Vagina (tissue), 2 donors: Measurements from ENCODE around the gene MRNIP. TPM values are rescaled to one million over a fixed set of nuclear protein-coding genes. Genes with fewer than 3 reads are reported as not detected.
A peak's percentile ranks its signal among the peaks of the same experiment; 100 is the strongest.

Source experiments
- DNase-seq, 2 donors: peaks; one replicate each; pipeline ENCODE4 v3.0.0-alpha.2; 2017; ENCODE audit errors: extremely low spot score in 2 of 2
- H3K27ac ChIP-seq: fragments of 200-600 bp; sonication (generic); one replicate; pipeline ENCODE4 v1.5.1; 2019
- H3K27me3 ChIP-seq: fragments of 200-600 bp; sonication (generic); one replicate; pipeline ENCODE4 v1.5.1; 2019
- H3K36me3 ChIP-seq, 2 donors: fragments of 200-600 bp; sonication (generic); one replicate each; pipeline ENCODE4 v1.5.1; 2017 to 2019
- H3K4me1 ChIP-seq: fragments of 200-600 bp; sonication (generic); one replicate; pipeline ENCODE4 v1.5.1; 2019
- H3K4me3 ChIP-seq, 2 donors: fragments of 200-600 bp; sonication (generic); 1 replicate in 1 of 2; 2 replicates in 1 of 2; pipeline ENCODE4 v1.5.1; 2016 to 2019
- H3K9me3 ChIP-seq: fragments of 200-600 bp; sonication (generic); one replicate; pipeline ENCODE4 v1.5.1; 2019
- CTCF ChIP-seq, 3 experiments: fragments of 450-650 bp in 2 of 3; fragments of 200-600 bp in 1 of 3; sonication (generic) in 1 of 3; IDR thresholded peaks; one replicate each; pipeline ENCODE4 v1.5.1; 2017 to 2019; ENCODE audit warnings: antibody characterized with exemption in 3 of 3, mild to moderate bottlenecking in 2 of 3, moderate library complexity in 2 of 3
- POLR2A ChIP-seq, 2 donors: fragments of 450-650 bp; IDR thresholded peaks; one replicate each; pipeline ENCODE4 v1.6.1; 2017; ENCODE audit warnings: antibody characterized with exemption in 2 of 2, mild to moderate bottlenecking in 2 of 2, moderate library complexity in 2 of 2
- POLR2AphosphoS5 ChIP-seq, 2 donors: sonication (generic); formaldehyde crosslinking; IDR thresholded peaks; one replicate each; pipeline ENCODE4 v1.9.0; 2017; ENCODE audit warnings: antibody characterized with exemption in 2 of 2, mild to moderate bottlenecking in 2 of 2, low read depth in 1 of 2; ENCODE audit not compliant: insufficient read depth in 1 of 2
- intact Hi-C: fragments of 100-400 bp; cut with DNase I; formaldehyde crosslinking; loops from one replicate; pipeline ENCODE4 v1.15.1; 2023
- total RNA-seq: library from RNA; depleted of rRNA; stranded (reverse); fragments of >200 nt; gene quantifications from one replicate; pipeline ENCODE4 v1.2.3, GENCODE V29; 2016

The MRNIP gene
- total RNA-seq, 1 donor from 2014 or later = 53.8 TPM

GRCh38 chr5:179795049-179795862, 63.4 kb downstream of the MRNIP start:
- H3K4me3 ChIP-seq = peak overlapping the region; percentile 55 to 60
- peaks cover 0 to 32% of the 10 kb centered on the region in 2 donors for H3K36me3 ChIP-seq
- no peaks in the 10 kb centered on the region for H3K27me3 ChIP-seq
- no peaks in the 10 kb centered on the region for H3K9me3 ChIP-seq
- intact Hi-C loops = loop anchor here (5.0 to 10.0 kb wide), 2 partner anchors 33 to 110 kb away; partner anchors contain the start of gene CBY3
- H3K27ac ChIP-seq = peak overlapping the region; percentile 94
- peaks cover 45% of the 10 kb centered on the region for H3K4me1 ChIP-seq
- no peak for TF ChIP-seq POLR2A (IDR thresholded peaks at IDR 0.05)
- no peak for TF ChIP-seq CTCF (IDR thresholded peaks at IDR 0.05)
- no peak for TF ChIP-seq POLR2AphosphoS5 (IDR thresholded peaks at IDR 0.05; ENCODE audit: insufficient read depth in 1 of 2, low read depth in 1 of 2)
- DNase-seq = no peak

- Histone ChIP-seq H3K27ac (peak overlapping the region; percentile 94), H3K27me3 (no peaks in the 10 kb centered on the region), H3K4me3 (peak overlapping the region in 1 of 2 donors; percentile 55), H3K9me3 (no peaks in the 10 kb centered on the region), H3K36me3 (peaks cover 0 to 25% of the 10 kb centered on the region in 2 donors), H3K4me1 (peaks cover 45% of the 10 kb centered on the region)
- intact Hi-C loops = loop anchor here (10.0 kb wide), 1 partner anchor 110 kb away; the partner anchor contains the start of gene CBY3
- DNase-seq = no peak
- no peak for TF ChIP-seq POLR2A (IDR thresholded peaks at IDR 0.05)
Measured at GRCh38 chr5:179794575-179794974, 64.0 kb downstream of the MRNIP start.

GRCh38 chr5:179794171-179794570, 64.4 kb downstream of the MRNIP start:
- intact Hi-C loops = loop anchor here (10.0 kb wide), 1 partner anchor 109 kb away; the partner anchor contains the start of gene CBY3
- DNase-seq = no peak
- TF ChIP-seq POLR2AphosphoS5 (IDR thresholded peaks at IDR 0.05; ENCODE audit: insufficient read depth in 1 of 2, low read depth in 1 of 2) (no peak), CTCF (IDR thresholded peaks at IDR 0.05) (no peak), POLR2A (IDR thresholded peaks at IDR 0.05) (no peak)
- Histone ChIP-seq H3K27ac (peak overlapping the region; percentile 94), H3K4me1 (peaks cover 45% of the 10 kb centered on the region), H3K4me3 (peak overlapping the region; percentile 24 to 55), H3K9me3 (no peaks in the 10 kb centered on the region), H3K27me3 (no peaks in the 10 kb centered on the region), H3K36me3 (peaks cover 0 to 21% of the 10 kb centered on the region in 2 donors)

- Histone ChIP-seq H3K27ac (peak within 1 kb of the TSS; percentile 94), H3K4me1 (peaks cover 45% of the 10 kb centered on the region), H3K4me3 (peak within 1 kb of the TSS; percentile 24 to 55), H3K27me3 (no peaks in the 10 kb centered on the region), H3K9me3 (no peaks in the 10 kb centered on the region), H3K36me3 (peaks cover 0 to 15% of the 10 kb centered on the region in 2 donors)
- intact Hi-C loops = loop anchor here (10.0 kb wide), 1 partner anchor 109 kb away; the partner anchor contains the start of gene CBY3
- DNase-seq = peak in 1 of 2 donors; percentile 96
- TF ChIP-seq POLR2A (IDR thresholded peaks at IDR 0.05) (peak in 1 of 2 donors; percentile 7), CTCF (IDR thresholded peaks at IDR 0.05) (no peak), POLR2AphosphoS5 (IDR thresholded peaks at IDR 0.05; ENCODE audit: insufficient read depth in 1 of 2, low read depth in 1 of 2) (peak; percentile 9 to 44)
Measured at GRCh38 chr5:179793468-179794139, 65.0 kb downstream of the MRNIP start, which contains the start of gene LTC4S. LTC4S (plus strand) TSS chr5:179793986; CDS start chr5:179794081, 95 bp downstream.
